Right lobe of liver (tissue), 4 donors: ENCODE data around the gene PUS7L.

Source experiments
- CTCF ChIP-seq, 4 donors: fragments of 200-600 bp in 3 of 4; fragments of 450-650 bp in 1 of 4; IDR thresholded peaks; one replicate each; pipeline versions ENCODE4 v1.5.1 to v1.8.0; 2016 to 2022; ENCODE audit warnings: antibody characterized with exemption in 4 of 4, mild to moderate bottlenecking in 2 of 4
- POLR2A ChIP-seq: fragments of 450-650 bp; IDR thresholded peaks from one replicate; pipeline ENCODE4 v1.6.1; 2017; ENCODE audit warnings: antibody characterized with exemption, mild to moderate bottlenecking
- donor health status: DM: no; HTN: no; CAD: no.
- donor health status: DM: no; HTN: no; CAD: no.
- donor health status: DM: no; HTN: yes; CAD: no.

DNA sequence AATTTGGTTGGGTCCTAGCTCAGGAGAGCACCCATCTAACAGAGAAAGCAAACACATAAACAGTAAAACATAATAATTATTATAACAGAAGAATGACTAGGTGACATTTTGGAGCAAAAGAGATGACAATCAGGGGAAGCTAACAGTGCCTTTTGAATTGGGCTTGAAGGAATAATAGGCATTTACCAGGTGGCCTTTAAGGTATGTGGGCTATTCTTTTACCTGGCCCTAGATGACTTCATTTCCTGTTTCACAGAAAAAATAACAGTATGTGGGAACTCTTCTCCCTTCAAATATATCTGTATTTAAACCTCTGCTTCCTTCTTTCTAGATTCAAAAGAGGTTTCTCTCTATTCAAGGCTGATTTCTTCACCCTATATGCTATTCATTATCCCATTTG lies 4.0 kb upstream of the PUS7L start:
- TF ChIP-seq CTCF (IDR thresholded peaks at IDR 0.05) (no peak), POLR2A (no peak)
